CD4-positive, CD25-positive, alpha-beta regulatory T cell (primary cell): ENCODE measurements around the gene CFAP99. TPM values are rescaled to one million over a fixed set of nuclear protein-coding genes. Genes with fewer than 3 reads are reported as not detected.

ENCODE experiments used
- ATAC-seq, 2 donors: fragments of 150-1000 bp; cut with Tn5 transposase; one replicate each; pipeline ENCODE4 v1.10.0; 2021; ENCODE audit warnings: low read depth in 2 of 2, moderate number of reproducible peaks in 2 of 2, moderate library complexity in 1 of 2
- DNase-seq, 3 donors: peaks; one replicate each; pipeline versions ENCODE4 v3.0.0 to v3.0.0-alpha.2; 2012 to 2022; ENCODE audit warnings: mixed read lengths in 1 of 3
- H3K27ac ChIP-seq: one replicate; pipeline ENCODE4 v1.7.0; 2013; ENCODE audit warnings: mild to moderate bottlenecking, low read length; ENCODE audit not compliant: insufficient read depth, poor library complexity, severe bottlenecking
- H3K27me3 ChIP-seq: one replicate; pipeline ENCODE4 v1.7.0; 2013; ENCODE audit warnings: low read length; ENCODE audit not compliant: control insufficient read depth, insufficient read depth
- H3K36me3 ChIP-seq: one replicate; pipeline ENCODE4 v1.7.0; 2013; ENCODE audit warnings: mild to moderate bottlenecking, low read length, moderate library complexity; ENCODE audit not compliant: control insufficient read depth, insufficient read depth
- H3K4me1 ChIP-seq: 2 replicates; pipeline ENCODE4 v1.7.0; 2013; ENCODE audit warnings: mild to moderate bottlenecking, low read length; ENCODE audit not compliant: insufficient read depth, control insufficient read depth, poor library complexity, severe bottlenecking
- H3K4me3 ChIP-seq: one replicate; pipeline ENCODE4 v1.7.0; 2013; ENCODE audit warnings: low read depth, mild to moderate bottlenecking, low read length, moderate library complexity
- H3K9me3 ChIP-seq, 2 experiments: 1 replicate in 1 of 2; 2 replicates in 1 of 2; pipeline ENCODE4 v1.7.0; 2013; ENCODE audit warnings: low read length in 2 of 2, mild to moderate bottlenecking in 1 of 2, moderate library complexity in 1 of 2; ENCODE audit not compliant: control insufficient read depth in 2 of 2
- H3K27ac Mint-ChIP-seq, 3 donors: one replicate each; pipeline ENCODE4 v1.8.0; 2020 to 2022; ENCODE audit warnings: mild to moderate bottlenecking in 3 of 3, mixed read lengths in 3 of 3, moderate library complexity in 2 of 3
- H3K27me3 Mint-ChIP-seq: one replicate; pipeline ENCODE4 v1.8.0; 2022; ENCODE audit warnings: mild to moderate bottlenecking, mixed read lengths
- H3K36me3 Mint-ChIP-seq: one replicate; pipeline ENCODE4 v1.8.0; 2020; ENCODE audit warnings: mixed read lengths
- H3K4me1 Mint-ChIP-seq, 4 donors: one replicate each; pipeline ENCODE4 v1.8.0; 2020 to 2022; ENCODE audit warnings: mixed read lengths in 4 of 4, mild to moderate bottlenecking in 1 of 4
- H3K4me3 Mint-ChIP-seq, 4 donors: one replicate each; pipeline ENCODE4 v1.8.0; 2020 to 2022; ENCODE audit warnings: mild to moderate bottlenecking in 4 of 4, mixed read lengths in 4 of 4, moderate library complexity in 3 of 4
- H3K9me3 Mint-ChIP-seq, 7 donors: one replicate each; pipeline ENCODE4 v1.8.0; 2020 to 2022; ENCODE audit warnings: mixed read lengths in 7 of 7, mild to moderate bottlenecking in 3 of 7, moderate library complexity in 2 of 7
- polyA plus RNA-seq, 4 donors: library from polyadenylated mRNA; unstranded; fragments of 300-500 nt; fragmentation: Illumina TruSeq; gene quantifications; one replicate each; pipeline ENCODE4 v1.2.3, GENCODE V29; 2021
- total RNA-seq: library from RNA; stranded (reverse); gene quantifications from one replicate; pipeline ENCODE4 v1.2.3, GENCODE V29; 2022

The CFAP99 gene
- total and polyA plus RNA-seq, 5 donors from 2014 or later: 0.20 TPM; not detected in 4

GRCh38 chr4:2468456-2469191 lies 49.9 kb downstream of the CFAP99 start, which contains the start of gene RNF4:
Gene RNF4 (plus strand): TSS chr4:2469106. CDS start chr4:2490494, 21,388 bp downstream.
- peak within 1 kb of the TSS; percentile 89 for H3K4me3 ChIP-seq
- Mint-ChIP-seq H3K36me3 (peaks cover 14% of the 10 kb centered on the region), H3K27me3 (peaks cover 7% of the 10 kb centered on the region)

GRCh38 chr4:2469192-2469984 lies 50.6 kb downstream of the CFAP99 start:
- H3K27me3 Mint-ChIP-seq: peaks cover 7% of the 10 kb centered on the region
- peak overlapping the region; percentile 95 to 100 (median 98) for H3K4me3 Mint-ChIP-seq
- peak overlapping the region; percentile 98 to 99 (median 99) for H3K27ac Mint-ChIP-seq
- Histone ChIP-seq H3K4me3 (peak overlapping the region; percentile 89), H3K36me3 (peaks cover 13% of the 10 kb centered on the region), H3K9me3 (no peaks in the 10 kb centered on the region), H3K27ac (peak overlapping the region; percentile 97), H3K4me1 (peaks cover 46% of the 10 kb centered on the region), H3K27me3 (no peaks in the 10 kb centered on the region)
- DNase-seq: peak; percentile 67 to 90 (median 79)
- peak; percentile 62 to 66 for ATAC-seq
- H3K4me1 Mint-ChIP-seq: peaks cover 16 to 63% (median 29%) of the 10 kb centered on the region in 4 donors
- H3K9me3 Mint-ChIP-seq: no peaks in the 10 kb centered on the region
- peaks cover 14% of the 10 kb centered on the region for H3K36me3 Mint-ChIP-seq

More at GRCh38 chr4:2468456-2469191, 49.9 kb downstream of the CFAP99 start, which contains the start of gene RNF4:
- Histone ChIP-seq H3K27me3 (no peaks in the 10 kb centered on the region), H3K27ac (peak within 1 kb of the TSS; percentile 97), H3K4me1 (peaks cover 46% of the 10 kb centered on the region), H3K36me3 (peaks cover 11% of the 10 kb centered on the region), H3K9me3 (no peaks in the 10 kb centered on the region)
- H3K27ac Mint-ChIP-seq: peak within 1 kb of the TSS; percentile 98 to 99 (median 99)
- H3K4me3 Mint-ChIP-seq: peak within 1 kb of the TSS; percentile 95 to 100 (median 98)
- no peaks in the 10 kb centered on the region for H3K9me3 Mint-ChIP-seq
- ATAC-seq: peak; percentile 85 to 90
- peaks cover 16 to 57% (median 31%) of the 10 kb centered on the region in 4 donors for H3K4me1 Mint-ChIP-seq
- DNase-seq: peak; percentile 93 to 99 (median 97)

- DNase-seq: no peak
- Histone ChIP-seq H3K4me3 (peak overlapping the region; percentile 89), H3K9me3 (no peaks in the 10 kb centered on the region), H3K4me1 (peaks cover 56% of the 10 kb centered on the region), H3K27ac (peak overlapping the region; percentile 97), H3K36me3 (peaks cover 13% of the 10 kb centered on the region), H3K27me3 (no peaks in the 10 kb centered on the region)
- Mint-ChIP-seq H3K9me3 (no peaks in the 10 kb centered on the region), H3K4me1 (peaks cover 19 to 76% (median 34%) of the 10 kb centered on the region in 4 donors), H3K4me3 (peak overlapping the region; percentile 95 to 100 (median 98)), H3K36me3 (peaks cover 17% of the 10 kb centered on the region), H3K27me3 (peaks cover 7% of the 10 kb centered on the region), H3K27ac (peak overlapping the region; percentile 98 to 99 (median 99))
- ATAC-seq: no peak
These were observed 52.0 kb downstream of the CFAP99 start for GRCh38 chr4:2470791-2471190.

GRCh38 chr4:2472187-2472586 lies 53.4 kb downstream of the CFAP99 start:
- H3K4me3 ChIP-seq: peak overlapping the region; percentile 89
- H3K27ac ChIP-seq: peak overlapping the region; percentile 97
- DNase-seq: no peak
- H3K36me3 ChIP-seq: peaks cover 16% of the 10 kb centered on the region
- Mint-ChIP-seq H3K27me3 (peaks cover 7% of the 10 kb centered on the region), H3K27ac (peak overlapping the region; percentile 12 to 99 (median 71)), H3K4me3 (peak overlapping the region in 3 of 4 donors; percentile 33 to 98 (median 98)), H3K4me1 (peaks cover 23 to 85% (median 45%) of the 10 kb centered on the region in 4 donors), H3K9me3 (no peaks in the 10 kb centered on the region), H3K36me3 (peaks cover 26% of the 10 kb centered on the region)
- H3K27me3 ChIP-seq: no peaks in the 10 kb centered on the region
- peaks cover 70% of the 10 kb centered on the region for H3K4me1 ChIP-seq
- no peak for ATAC-seq
- no peaks in the 10 kb centered on the region for H3K9me3 ChIP-seq

- Histone ChIP-seq H3K27me3 (no peaks in the 10 kb centered on the region), H3K9me3 (no peaks in the 10 kb centered on the region), H3K4me3 (peak overlapping the region; percentile 34), H3K27ac (no peak overlapping the region), H3K4me1 (peaks cover 83% of the 10 kb centered on the region), H3K36me3 (peaks cover 9% of the 10 kb centered on the region)
- no peaks in the 10 kb centered on the region for H3K27me3 Mint-ChIP-seq
- peaks cover 14 to 97% (median 71%) of the 10 kb centered on the region in 4 donors for H3K4me1 Mint-ChIP-seq
- ATAC-seq: no peak
- peaks cover 27% of the 10 kb centered on the region for H3K36me3 Mint-ChIP-seq
- peak overlapping the region; percentile 51 to 79 (median 66) for H3K27ac Mint-ChIP-seq
- H3K9me3 Mint-ChIP-seq: no peaks in the 10 kb centered on the region
- peak overlapping the region in 3 of 4 donors; percentile 65 to 81 (median 67) for H3K4me3 Mint-ChIP-seq
- DNase-seq: no peak
These were observed 59.5 kb downstream of the CFAP99 start for GRCh38 chr4:2478229-2478628.

GRCh38 chr4:2480649-2481048 lies 61.9 kb downstream of the CFAP99 start:
- Mint-ChIP-seq H3K4me1 (peaks cover 27 to 97% (median 87%) of the 10 kb centered on the region in 4 donors), H3K4me3 (peak overlapping the region; percentile 13 to 88 (median 76)), H3K9me3 (no peaks in the 10 kb centered on the region), H3K36me3 (peaks cover 25% of the 10 kb centered on the region), H3K27me3 (no peaks in the 10 kb centered on the region), H3K27ac (peak overlapping the region in 2 of 3 donors; percentile 14 to 60)
- Histone ChIP-seq H3K9me3 (no peaks in the 10 kb centered on the region), H3K27me3 (no peaks in the 10 kb centered on the region), H3K4me1 (peaks cover 96% of the 10 kb centered on the region), H3K36me3 (peaks cover 5% of the 10 kb centered on the region), H3K4me3 (peak overlapping the region; percentile 20), H3K27ac (peak overlapping the region; percentile 17)
- no peak for ATAC-seq
- DNase-seq: no peak

GRCh38 chr4:2482192-2482591 lies 63.4 kb downstream of the CFAP99 start:
- Mint-ChIP-seq H3K4me3 (peak overlapping the region; percentile 65 to 88 (median 83)), H3K36me3 (peaks cover 15% of the 10 kb centered on the region), H3K4me1 (peaks cover 34 to 98% (median 88%) of the 10 kb centered on the region in 4 donors), H3K27ac (peak overlapping the region; percentile 65 to 89 (median 88)), H3K9me3 (no peaks in the 10 kb centered on the region), H3K27me3 (no peaks in the 10 kb centered on the region)
- ATAC-seq (no peak), DNase-seq (no peak)
- no peaks in the 10 kb centered on the region for H3K27me3 ChIP-seq
- peaks cover 2% of the 10 kb centered on the region for H3K36me3 ChIP-seq
- H3K4me1 ChIP-seq: peaks cover 97% of the 10 kb centered on the region
- H3K27ac ChIP-seq: peak overlapping the region; percentile 64
- H3K9me3 ChIP-seq: no peaks in the 10 kb centered on the region
- peak overlapping the region; percentile 63 for H3K4me3 ChIP-seq
